SK-N-SH treated with all-trans-retinoic acid at 6 μM for 48 hours (cell line): Measurements from ENCODE around the gene MMP7.

Source experiments
- ARNTL ChIP-seq: fragments of 450-650 bp; formaldehyde crosslinking; IDR thresholded peaks from 2 replicates; pipeline ENCODE4 v1.5.0; 2020; ENCODE audit warnings: low read depth, mild to moderate bottlenecking, moderate library complexity, borderline replicate concordance
- GLIS3 ChIP-seq: fragments of 250-450 bp; sonication (Bioruptor Pico); IDR thresholded peaks from 2 replicates; pipeline ENCODE4 v1.5.0; 2020; ENCODE audit warnings: mild to moderate bottlenecking, moderate library complexity
- PATZ1 ChIP-seq: fragments of 250-450 bp; sonication (Bioruptor Pico); IDR thresholded peaks from 2 replicates; pipeline ENCODE4 v1.8.0; 2020; ENCODE audit warnings: mild to moderate bottlenecking, moderate library complexity, borderline replicate concordance
- SNAI2 ChIP-seq: fragments of 250-450 bp; sonication (Bioruptor Pico); IDR thresholded peaks from 2 replicates; pipeline ENCODE4 v1.5.0; 2020; ENCODE audit warnings: mild to moderate bottlenecking, moderate library complexity
- TOX ChIP-seq: fragments of 250-450 bp; sonication (Bioruptor Pico); IDR thresholded peaks from 2 replicates; pipeline ENCODE4 v1.8.0; 2021; ENCODE audit warnings: mild to moderate bottlenecking, moderate library complexity, borderline replicate concordance
- TSHZ2 ChIP-seq: fragments of 250-450 bp; sonication (Bioruptor Pico); IDR thresholded peaks from 2 replicates; pipeline ENCODE4 v1.5.0; 2020; ENCODE audit warnings: mild to moderate bottlenecking, moderate library complexity
- ZFP30 ChIP-seq: fragments of 450-650 bp; formaldehyde crosslinking; IDR thresholded peaks from 2 replicates; pipeline ENCODE4 v1.5.0; 2022; ENCODE audit warnings: mild to moderate bottlenecking, moderate library complexity

GRCh38 chr11:102577723-102578122 lies 47.2 kb upstream of the MMP7 start:
- TF ChIP-seq SNAI2 (CRISPR knock-in tag) (no peak), ZFP30 (no peak), PATZ1 (CRISPR knock-in tag) (no peak), ARNTL (CRISPR knock-in tag) (no peak), TSHZ2 (CRISPR knock-in tag) (no peak), TOX (CRISPR knock-in tag) (no peak), GLIS3 (no peak)
